T-helper 1 cell treated with Interleukin-12 subunit alpha and Interleukin-12 subunit beta and Interleukin-4 antibody, amounts not matched to agents 30 μg/mL and 1 μg/mL, for 36 hours (primary cell): ENCODE data around the gene ACKR3.

Experiments used
- H3K27ac Mint-ChIP-seq: one replicate; pipeline ENCODE4 v1.8.0; 2021; ENCODE audit warnings: mild to moderate bottlenecking, mixed read lengths
- H3K27me3 Mint-ChIP-seq: one replicate; pipeline ENCODE4 v1.8.0; 2021; ENCODE audit warnings: low read depth, mixed read lengths
- H3K36me3 Mint-ChIP-seq: one replicate; pipeline ENCODE4 v1.8.0; 2021; ENCODE audit warnings: low read depth, mixed read lengths
- H3K4me1 Mint-ChIP-seq: one replicate; pipeline ENCODE4 v1.8.0; 2021; ENCODE audit warnings: low read depth, mixed read lengths
- H3K4me3 Mint-ChIP-seq: one replicate; pipeline ENCODE4 v1.8.0; 2021; ENCODE audit warnings: mild to moderate bottlenecking, moderate library complexity, mixed read lengths
- H3K9me3 Mint-ChIP-seq: one replicate; pipeline ENCODE4 v1.8.0; 2021; ENCODE audit warnings: mixed read lengths

ACKR3 gene

DNA sequence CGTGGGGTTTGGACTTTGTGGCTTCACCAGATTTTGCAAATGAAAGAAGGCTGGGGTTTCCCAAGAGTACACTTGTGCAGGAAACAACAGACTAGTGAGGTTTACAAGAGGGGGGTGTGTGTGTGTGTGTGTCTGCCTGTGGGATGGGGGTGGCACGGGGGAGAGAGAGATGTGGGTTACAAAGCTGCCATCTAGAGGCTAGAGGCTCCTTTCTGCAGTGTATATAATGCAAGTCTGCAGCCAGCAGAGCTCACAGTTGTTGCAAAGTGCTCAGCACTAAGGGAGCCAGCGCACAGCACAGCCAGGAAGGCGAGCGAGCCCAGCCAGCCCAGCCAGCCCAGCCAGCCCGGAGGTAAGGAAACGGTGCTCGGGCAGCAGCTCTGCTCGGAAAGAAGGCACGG, at the start of gene ACKR3:
Gene ACKR3, plus strand, starts transcription at position 253 of the 401 bp plus-strand sequence. CDS start 10,641 bp downstream, outside the sequence.
- Mint-ChIP-seq H3K36me3 (peaks cover 2% of the 10 kb centered on the region), H3K27ac (peak within 1 kb of the TSS; percentile 32), H3K27me3 (peaks cover 25% of the 10 kb centered on the region), H3K9me3 (no peaks in the 10 kb centered on the region), H3K4me1 (peaks cover 23% of the 10 kb centered on the region), H3K4me3 (peak within 1 kb of the TSS; percentile 48)

DNA sequence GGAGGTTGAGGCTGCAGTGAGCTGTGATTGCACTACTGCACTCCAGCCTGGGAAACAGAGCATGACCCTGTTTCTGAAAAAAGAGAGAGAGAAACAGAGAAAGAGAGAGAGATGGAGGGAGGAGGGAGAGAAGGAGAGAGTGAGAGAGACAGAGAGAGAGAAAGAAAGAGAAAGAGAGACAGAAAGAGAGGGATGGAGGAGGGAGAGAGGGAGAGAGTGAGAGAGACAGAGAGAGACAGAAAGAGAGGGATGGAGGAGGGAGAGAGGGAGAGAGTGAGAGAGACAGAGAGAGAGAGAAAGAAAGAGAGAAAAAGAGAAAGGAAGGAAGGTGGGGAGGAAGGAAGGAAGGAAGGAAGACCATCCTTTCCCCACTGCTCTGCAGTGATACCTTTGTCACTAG, 48.1 kb upstream of the ACKR3 start:
- Mint-ChIP-seq H3K36me3 (no peaks in the 10 kb centered on the region), H3K27me3 (peaks cover 51% of the 10 kb centered on the region), H3K27ac (no peak overlapping the region)

DNA sequence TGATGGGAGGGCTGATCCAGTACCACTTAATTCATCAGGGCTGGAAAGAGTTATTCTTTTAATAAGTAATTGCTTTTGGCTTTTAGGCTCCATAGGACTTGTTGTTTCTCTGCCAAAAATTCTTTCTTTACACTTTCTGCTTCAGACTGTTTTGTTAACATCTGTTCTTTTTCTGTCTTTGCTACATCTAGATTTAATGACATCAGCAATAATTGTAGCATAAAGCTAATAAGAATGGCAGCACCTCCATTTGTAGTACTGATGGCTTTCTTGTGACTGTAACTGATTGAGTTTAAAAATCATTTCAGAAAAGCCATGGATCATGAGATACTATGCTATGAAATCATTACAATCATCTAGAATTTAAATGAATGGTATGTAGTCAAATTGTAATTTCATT, 46.4 kb upstream of the ACKR3 start:
- Mint-ChIP-seq H3K9me3 (no peaks in the 10 kb centered on the region), H3K27ac (no peak overlapping the region), H3K4me3 (no peak overlapping the region), H3K36me3 (no peaks in the 10 kb centered on the region), H3K27me3 (peaks cover 54% of the 10 kb centered on the region), H3K4me1 (no peaks in the 10 kb centered on the region)

More for the DNA sequence above, 48.1 kb upstream of the ACKR3 start:
- Mint-ChIP-seq H3K9me3 (no peaks in the 10 kb centered on the region), H3K4me3 (no peak overlapping the region), H3K4me1 (no peaks in the 10 kb centered on the region)

DNA sequence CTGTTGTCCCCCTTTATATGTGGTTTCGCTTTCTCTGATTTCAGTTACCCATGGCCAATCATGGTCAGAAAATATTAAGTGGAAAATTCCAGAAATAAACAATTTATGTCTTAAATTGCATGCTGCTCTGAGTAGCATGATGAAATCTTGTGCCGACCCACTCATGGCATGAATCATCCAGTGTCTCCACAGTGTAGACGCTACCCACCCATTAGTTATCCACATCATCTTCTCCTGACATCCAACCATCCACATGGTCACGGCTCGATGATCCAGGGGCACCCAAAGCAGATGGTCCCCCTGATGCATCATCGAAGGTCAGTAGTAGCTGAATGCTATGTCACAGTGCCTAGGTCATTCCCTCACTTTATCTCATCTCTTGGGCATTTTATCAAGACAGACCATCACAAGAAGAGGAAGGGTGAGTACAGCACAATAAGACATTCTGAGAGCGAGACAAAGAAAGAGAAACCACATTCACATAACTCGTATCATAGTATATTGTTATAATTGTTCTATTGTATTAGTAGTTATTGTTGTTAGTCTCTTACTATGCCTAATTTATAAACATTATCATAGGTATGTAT, 44.1 kb upstream of the ACKR3 start:
- H3K27me3 Mint-ChIP-seq: peaks cover 48% of the 10 kb centered on the region
- no peak overlapping the region for H3K27ac Mint-ChIP-seq
- H3K4me3 Mint-ChIP-seq: no peak overlapping the region
- H3K36me3 Mint-ChIP-seq: no peaks in the 10 kb centered on the region
- no peaks in the 10 kb centered on the region for H3K4me1 Mint-ChIP-seq
- H3K9me3 Mint-ChIP-seq: no peaks in the 10 kb centered on the region

DNA sequence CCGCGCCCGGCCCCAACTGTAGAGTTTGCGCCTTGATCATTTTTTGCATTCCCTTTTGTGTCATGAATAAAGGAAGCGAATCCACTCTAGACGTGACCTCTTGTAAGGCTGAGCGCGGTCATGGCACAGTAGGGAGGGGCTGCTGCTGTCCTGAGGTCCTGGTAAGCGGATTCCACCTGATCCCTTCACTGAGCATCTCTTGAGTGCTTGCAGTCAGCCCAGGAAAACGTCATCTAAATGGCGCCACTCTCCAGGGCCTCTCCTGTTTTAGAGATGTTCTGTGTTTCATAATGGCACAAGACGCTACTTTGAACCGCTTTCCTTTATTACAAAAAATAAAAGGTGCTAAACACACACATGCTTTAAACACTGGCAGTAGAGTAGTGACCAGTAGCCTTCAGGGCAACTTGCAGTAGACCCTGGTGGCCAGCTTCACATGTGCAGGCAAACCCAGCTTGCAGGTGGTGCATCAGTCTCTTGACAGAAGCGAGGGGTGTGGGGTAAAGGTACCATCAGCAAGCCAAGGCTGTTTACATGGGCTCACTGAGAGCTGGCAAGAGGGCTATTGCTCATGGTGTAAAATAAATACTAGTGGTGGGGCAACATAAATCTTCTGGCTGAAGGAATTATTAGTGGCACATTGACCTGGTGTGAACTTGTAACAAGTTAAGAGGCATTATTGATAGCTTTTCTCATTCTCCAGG, 43.0 kb upstream of the ACKR3 start:
- H3K27ac Mint-ChIP-seq: no peak overlapping the region
- peaks cover 41% of the 10 kb centered on the region for H3K27me3 Mint-ChIP-seq
- H3K9me3 Mint-ChIP-seq: no peaks in the 10 kb centered on the region
- H3K4me3 Mint-ChIP-seq: no peak overlapping the region
- no peaks in the 10 kb centered on the region for H3K36me3 Mint-ChIP-seq
- no peaks in the 10 kb centered on the region for H3K4me1 Mint-ChIP-seq

DNA sequence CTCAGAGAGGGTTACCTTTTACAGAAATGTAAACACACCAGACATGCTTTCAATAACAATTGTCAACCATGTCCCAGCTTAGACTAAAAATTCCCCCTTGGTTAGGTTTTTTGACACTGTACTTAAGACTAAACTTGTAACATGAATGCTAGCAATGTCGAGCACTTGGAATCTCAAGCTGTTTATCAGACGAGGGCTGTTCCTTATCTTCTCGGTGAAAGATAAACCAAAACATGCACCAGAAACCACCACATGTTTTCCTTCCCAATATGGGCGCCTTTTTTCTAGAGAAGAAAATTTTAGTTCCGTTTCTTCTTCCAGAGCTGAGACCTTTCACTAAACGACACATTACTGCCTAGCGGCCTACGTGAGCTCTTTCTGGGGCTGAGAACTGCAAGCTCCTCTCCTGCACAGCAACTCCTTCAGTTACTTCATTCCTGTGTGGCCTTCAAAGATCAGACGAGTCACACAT, 42.4 kb upstream of the ACKR3 start:
- H3K4me1 Mint-ChIP-seq: peaks cover 5% of the 10 kb centered on the region
- H3K36me3 Mint-ChIP-seq: no peaks in the 10 kb centered on the region
- H3K27me3 Mint-ChIP-seq: peaks cover 37% of the 10 kb centered on the region
- H3K4me3 Mint-ChIP-seq: no peak overlapping the region
- no peak overlapping the region for H3K27ac Mint-ChIP-seq
- H3K9me3 Mint-ChIP-seq: no peaks in the 10 kb centered on the region

DNA sequence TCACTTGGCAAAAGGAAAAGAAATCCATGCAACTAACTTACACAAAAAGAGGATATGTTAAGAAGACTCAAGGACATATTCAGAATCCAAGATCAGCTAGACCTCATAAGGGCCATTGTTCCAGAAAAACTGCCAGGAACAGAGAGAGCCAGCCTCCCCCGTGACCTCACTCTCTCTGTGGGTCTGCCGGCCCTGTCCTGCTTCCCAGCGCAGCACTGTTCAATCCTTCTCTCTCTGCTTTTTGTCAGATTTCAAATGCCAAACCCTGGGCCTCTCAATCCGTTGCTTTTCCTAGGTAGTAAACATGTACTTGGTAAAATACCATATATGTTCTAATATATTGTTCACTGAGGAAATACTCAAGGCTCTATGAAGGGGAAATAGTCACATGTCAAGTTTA, 40.0 kb upstream of the ACKR3 start:
- no peak overlapping the region for H3K27ac Mint-ChIP-seq
- peaks cover 24% of the 10 kb centered on the region for H3K27me3 Mint-ChIP-seq
- peaks cover 5% of the 10 kb centered on the region for H3K4me1 Mint-ChIP-seq
- no peaks in the 10 kb centered on the region for H3K9me3 Mint-ChIP-seq
- no peaks in the 10 kb centered on the region for H3K36me3 Mint-ChIP-seq
- no peak overlapping the region for H3K4me3 Mint-ChIP-seq

DNA sequence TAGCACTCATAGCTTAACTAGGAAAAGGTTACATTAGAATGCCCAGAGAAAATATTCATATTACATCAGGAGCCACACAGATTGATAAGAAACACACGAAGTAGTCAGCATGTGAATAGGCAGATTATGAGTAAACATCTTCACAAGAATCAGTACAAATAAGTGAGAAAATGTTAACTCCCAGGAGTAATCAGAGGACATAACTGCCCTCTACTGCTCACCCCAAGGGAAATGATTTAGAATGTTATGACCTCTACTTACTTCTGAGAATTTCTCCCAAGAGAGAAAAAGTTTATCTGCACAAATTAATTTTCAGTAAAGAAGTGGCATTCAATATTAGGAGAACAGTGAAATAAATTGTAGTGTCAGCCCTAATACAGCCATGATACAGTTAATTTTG, 39.1 kb upstream of the ACKR3 start:
- Mint-ChIP-seq H3K4me1 (peaks cover 5% of the 10 kb centered on the region), H3K27ac (no peak overlapping the region), H3K27me3 (peaks cover 17% of the 10 kb centered on the region), H3K9me3 (no peaks in the 10 kb centered on the region), H3K4me3 (no peak overlapping the region), H3K36me3 (no peaks in the 10 kb centered on the region)

DNA sequence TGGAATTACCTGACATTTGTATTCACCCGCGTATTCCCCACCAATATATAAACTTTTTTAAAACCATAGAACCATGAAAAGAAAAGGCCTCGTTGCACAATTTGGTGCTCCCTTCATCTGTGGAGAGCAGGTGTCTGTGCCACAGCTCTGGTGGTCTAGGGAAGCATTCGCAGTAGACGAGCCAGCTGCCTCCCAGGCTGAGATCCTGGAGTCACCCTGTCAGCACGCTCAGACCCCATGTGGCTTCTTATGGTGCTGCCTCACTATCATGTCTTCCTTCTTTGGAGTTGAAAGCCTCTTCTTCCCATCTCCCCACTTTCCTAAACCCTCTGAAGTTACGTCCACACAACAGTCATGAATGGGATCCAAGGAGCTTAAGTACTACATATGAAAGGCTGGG, 38.4 kb upstream of the ACKR3 start:
- no peaks in the 10 kb centered on the region for H3K9me3 Mint-ChIP-seq
- no peak overlapping the region for H3K27ac Mint-ChIP-seq
- no peaks in the 10 kb centered on the region for H3K36me3 Mint-ChIP-seq
- H3K4me1 Mint-ChIP-seq: peaks cover 9% of the 10 kb centered on the region
- no peak overlapping the region for H3K4me3 Mint-ChIP-seq
- peaks cover 15% of the 10 kb centered on the region for H3K27me3 Mint-ChIP-seq

DNA sequence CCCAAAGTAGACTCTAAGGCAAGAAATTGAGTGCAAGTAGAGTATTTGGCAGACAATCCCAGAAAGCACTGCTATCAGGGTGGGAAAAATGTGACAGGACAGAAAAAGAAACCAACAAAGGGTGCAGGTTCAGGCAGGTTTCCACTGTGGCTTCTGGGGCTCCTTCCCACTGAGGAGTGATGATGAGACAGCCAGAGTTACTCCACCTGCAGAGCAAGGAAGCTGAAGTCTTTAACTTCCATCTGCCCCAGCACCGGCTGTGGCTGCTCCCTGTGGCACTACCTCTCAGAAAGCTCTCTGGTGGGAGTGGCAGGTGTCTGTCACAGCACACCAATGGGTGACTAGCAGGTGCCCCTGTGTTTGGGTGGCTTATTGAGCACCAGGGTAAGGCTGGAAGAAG, 37.6 kb upstream of the ACKR3 start:
- Mint-ChIP-seq H3K4me3 (no peak overlapping the region), H3K9me3 (no peaks in the 10 kb centered on the region), H3K27me3 (peaks cover 15% of the 10 kb centered on the region), H3K4me1 (peaks cover 17% of the 10 kb centered on the region), H3K27ac (peak overlapping the region; percentile 17), H3K36me3 (peaks cover under 1% of the 10 kb centered on the region)

DNA sequence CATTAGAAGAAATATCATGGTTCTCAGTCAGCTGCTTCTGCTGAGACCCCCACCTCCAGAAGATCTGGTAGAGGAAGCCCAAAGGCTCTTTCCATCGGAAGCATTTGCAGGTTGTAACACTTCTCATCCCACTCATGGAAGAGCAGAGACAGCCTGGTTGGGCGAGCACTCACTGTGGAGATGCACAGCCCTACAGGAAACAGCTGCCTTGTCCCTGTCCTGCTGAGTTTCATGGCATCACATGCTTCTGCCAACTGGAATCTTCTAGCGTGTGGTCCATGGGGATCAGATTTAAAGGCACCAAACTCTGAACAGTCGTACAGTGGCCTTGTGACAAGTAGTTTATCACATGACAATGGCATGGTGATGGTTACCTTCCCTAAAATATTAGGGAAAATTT, 36.3 kb upstream of the ACKR3 start:
- no peaks in the 10 kb centered on the region for H3K9me3 Mint-ChIP-seq
- no peak overlapping the region for H3K27ac Mint-ChIP-seq
- peaks cover 2% of the 10 kb centered on the region for H3K36me3 Mint-ChIP-seq
- H3K4me1 Mint-ChIP-seq: peaks cover 25% of the 10 kb centered on the region
- H3K27me3 Mint-ChIP-seq: peaks cover 8% of the 10 kb centered on the region
- H3K4me3 Mint-ChIP-seq: no peak overlapping the region

DNA sequence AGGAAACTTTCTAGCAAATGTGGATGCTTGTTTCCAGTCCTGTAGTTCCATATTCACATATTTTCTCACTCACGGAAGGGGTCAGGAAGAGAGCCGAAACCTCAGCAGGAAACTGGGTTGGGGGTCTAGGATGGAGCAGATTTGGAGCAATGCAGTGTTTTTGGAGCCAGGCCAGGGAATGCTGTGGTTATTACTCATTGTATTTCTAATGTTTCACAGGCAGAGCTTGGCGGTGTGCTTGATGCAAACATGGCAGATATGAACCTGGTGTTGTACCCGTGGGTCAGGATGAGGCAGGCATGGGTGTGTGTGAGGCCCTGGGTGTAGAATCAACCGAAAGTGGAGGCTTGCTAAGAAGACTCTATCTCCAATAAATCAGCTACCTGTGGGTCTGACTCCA, 34.6 kb upstream of the ACKR3 start:
- peaks cover 4% of the 10 kb centered on the region for H3K27me3 Mint-ChIP-seq
- H3K36me3 Mint-ChIP-seq: peaks cover 5% of the 10 kb centered on the region
- peaks cover 35% of the 10 kb centered on the region for H3K4me1 Mint-ChIP-seq
- H3K27ac Mint-ChIP-seq: peak overlapping the region; percentile 16
- H3K4me3 Mint-ChIP-seq: no peak overlapping the region
- H3K9me3 Mint-ChIP-seq: peaks cover 3% of the 10 kb centered on the region

DNA sequence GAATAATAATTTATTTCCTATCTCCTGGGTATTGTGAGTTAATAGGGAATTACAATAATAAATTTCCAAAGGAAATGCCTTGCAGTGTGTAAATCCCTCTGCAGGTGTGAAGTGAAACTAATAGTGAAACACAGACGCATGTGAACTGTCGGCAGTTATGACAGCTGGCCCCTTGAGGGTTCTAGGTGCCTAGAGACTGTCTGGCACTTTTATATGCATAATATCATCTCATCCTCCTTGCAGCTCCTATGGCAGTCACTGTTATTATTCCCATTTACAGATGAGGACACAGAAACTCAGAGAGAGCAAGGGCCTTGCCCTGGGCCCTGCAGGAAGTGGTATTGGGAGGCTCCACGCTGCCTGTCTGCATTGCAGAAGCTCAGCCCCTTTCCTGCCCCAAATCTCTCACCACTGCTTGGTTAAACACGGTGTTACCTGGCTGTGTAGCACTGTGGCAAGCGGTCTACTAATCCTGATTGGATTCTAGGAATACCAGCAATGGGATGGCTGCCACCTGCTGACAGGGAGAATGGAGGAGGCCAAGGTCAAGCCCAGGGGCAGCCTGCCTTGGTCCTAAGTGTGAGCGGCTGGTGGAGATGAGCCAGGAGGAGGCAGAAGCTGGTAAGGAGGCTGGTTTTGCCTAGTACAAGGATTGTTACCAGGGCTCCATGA, 32.8 kb upstream of the ACKR3 start:
- peaks cover 18% of the 10 kb centered on the region for H3K36me3 Mint-ChIP-seq
- peak overlapping the region; percentile 94 for H3K4me3 Mint-ChIP-seq
- H3K27me3 Mint-ChIP-seq: no peaks in the 10 kb centered on the region
- H3K9me3 Mint-ChIP-seq: peaks cover 3% of the 10 kb centered on the region
- peak overlapping the region; percentile 86 for H3K27ac Mint-ChIP-seq
- H3K4me1 Mint-ChIP-seq: peaks cover 46% of the 10 kb centered on the region

DNA sequence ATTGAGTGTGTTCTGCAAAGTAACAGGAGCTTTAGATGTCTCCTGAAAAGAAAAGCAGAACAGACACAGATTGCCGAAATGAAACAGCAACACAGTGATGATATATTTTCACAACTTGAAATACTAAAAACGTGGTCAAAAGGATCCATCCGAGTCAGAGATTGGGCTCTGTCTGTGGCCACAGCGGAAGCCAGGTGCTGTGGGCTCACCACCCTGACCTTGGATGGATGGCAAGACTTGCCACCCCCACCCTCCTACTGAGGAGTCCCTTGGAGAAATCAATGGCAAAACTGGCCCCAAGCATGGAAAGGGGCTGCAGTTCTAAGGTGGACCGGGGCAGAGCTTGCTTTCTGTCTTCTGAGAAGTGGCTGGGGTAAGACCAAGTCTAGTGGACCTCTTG, 31.4 kb upstream of the ACKR3 start:
- Mint-ChIP-seq H3K27me3 (no peaks in the 10 kb centered on the region), H3K9me3 (peaks cover 3% of the 10 kb centered on the region), H3K36me3 (peaks cover 23% of the 10 kb centered on the region), H3K4me1 (peaks cover 51% of the 10 kb centered on the region), H3K27ac (peak overlapping the region; percentile 61), H3K4me3 (peak overlapping the region; percentile 94)

DNA sequence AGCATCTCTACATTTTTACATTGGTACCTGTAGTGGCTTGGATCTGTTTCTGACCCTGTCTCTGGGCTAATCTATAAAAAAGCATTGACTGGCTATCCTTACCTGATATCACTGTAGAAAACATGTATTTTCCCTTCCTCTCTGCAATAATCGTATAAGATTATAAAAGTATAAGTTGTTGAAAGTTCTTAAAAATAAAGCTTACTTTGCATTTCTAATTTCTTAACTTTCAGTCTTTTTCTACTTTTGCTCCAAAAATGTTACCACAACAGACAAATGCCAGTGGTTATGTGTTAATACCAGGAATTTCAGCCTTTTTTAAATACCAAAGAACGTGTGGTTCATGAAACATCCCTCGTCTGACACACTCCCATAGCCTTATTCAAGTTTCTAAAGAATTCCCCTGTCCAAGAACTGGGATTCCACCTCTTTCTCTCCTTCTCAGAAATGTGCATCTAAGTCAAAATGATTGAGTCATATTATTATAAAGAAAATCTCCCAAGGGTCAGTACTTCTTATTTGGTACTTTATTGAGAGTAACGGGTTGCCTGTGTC, 28.5 kb upstream of the ACKR3 start:
- no peak overlapping the region for H3K4me3 Mint-ChIP-seq
- no peaks in the 10 kb centered on the region for H3K27me3 Mint-ChIP-seq
- H3K36me3 Mint-ChIP-seq: peaks cover 33% of the 10 kb centered on the region
- H3K9me3 Mint-ChIP-seq: peaks cover 3% of the 10 kb centered on the region
- H3K4me1 Mint-ChIP-seq: peaks cover 66% of the 10 kb centered on the region
- no peak overlapping the region for H3K27ac Mint-ChIP-seq
